Measurements from ENCODE around the gene TMEM131. TPM values are rescaled to one million over a fixed set of nuclear protein-coding genes. Genes with fewer than 3 reads are reported as not detected.
"Not testable (repeated sequence)": the region's sequence is repeated elsewhere in the genome, so short reads cannot be mapped to it uniquely, and the experiment has no call there.

The TMEM131 gene
- total RNA-seq, 2 donors from 2014 or later = 29.0 to 31.7 TPM

- peak overlapping the region in 1 of 2 donors; percentile 11 for H3K27ac Mint-ChIP-seq
- H3K36me3 Mint-ChIP-seq = peaks cover 14 to 29% of the 10 kb centered on the region in 2 donors
- ATAC-seq (no peak), DNase-seq (ENCODE audit: low spot score in 2 of 2) (no peak)
- peaks cover 6 to 13% of the 10 kb centered on the region in 2 donors for H3K9me3 Mint-ChIP-seq
Measured at GRCh38 chr2:97880334-97880733, 115.4 kb downstream of the TMEM131 start.

- peaks cover 6 to 16% of the 10 kb centered on the region in 2 donors for H3K9me3 Mint-ChIP-seq
- no peak overlapping the region for H3K27ac Mint-ChIP-seq
- H3K36me3 Mint-ChIP-seq = peaks cover 15 to 23% of the 10 kb centered on the region in 2 donors
- ATAC-seq (no peak), DNase-seq (ENCODE audit: low spot score in 2 of 2) (no peak)
Measured at GRCh38 chr2:97878865-97879264, 116.9 kb downstream of the TMEM131 start.

GRCh38 chr2:97878317-97878716, 117.4 kb downstream of the TMEM131 start:
- H3K36me3 Mint-ChIP-seq = peaks cover 15 to 26% of the 10 kb centered on the region in 2 donors
- not testable (repeated sequence) for H3K27ac Mint-ChIP-seq; ATAC-seq; DNase-seq (ENCODE audit: low spot score in 2 of 2)
- H3K9me3 Mint-ChIP-seq = peaks cover 6 to 20% of the 10 kb centered on the region in 2 donors

GRCh38 chr2:97871096-97871780, 124.5 kb downstream of the TMEM131 start:
- Mint-ChIP-seq H3K36me3 (peaks cover 9 to 16% of the 10 kb centered on the region in 2 donors), H3K9me3 (peaks cover 4 to 14% of the 10 kb centered on the region in 2 donors)
- ATAC-seq = peak in 1 of 2 donors; percentile 21

GRCh38 chr2:97870396-97870843, 125.3 kb downstream of the TMEM131 start:
- peak; percentile 36 to 54 for DNase-seq (ENCODE audit: low spot score in 2 of 2)
- ATAC-seq = peak; percentile 96 to 99
- Mint-ChIP-seq H3K9me3 (peaks cover 6 to 13% of the 10 kb centered on the region in 2 donors), H3K27ac (peak overlapping the region in 1 of 2 donors; percentile 14), H3K36me3 (peaks cover 10 to 19% of the 10 kb centered on the region in 2 donors)

More at GRCh38 chr2:97871096-97871780, 124.5 kb downstream of the TMEM131 start:
- DNase-seq (ENCODE audit: low spot score in 2 of 2) = no peak
- H3K27ac Mint-ChIP-seq = no peak overlapping the region

- DNase-seq (ENCODE audit: low spot score in 2 of 2) (no peak), ATAC-seq (no peak)
- H3K27ac Mint-ChIP-seq = peak overlapping the region in 1 of 2 donors; percentile 14
- peaks cover 6 to 12% of the 10 kb centered on the region in 2 donors for H3K9me3 Mint-ChIP-seq
- peaks cover 8 to 19% of the 10 kb centered on the region in 2 donors for H3K36me3 Mint-ChIP-seq
Measured at GRCh38 chr2:97869722-97870346, 125.9 kb downstream of the TMEM131 start.

- H3K36me3 Mint-ChIP-seq = peaks cover 8 to 18% of the 10 kb centered on the region in 2 donors
- H3K9me3 Mint-ChIP-seq = peaks cover 6 to 11% of the 10 kb centered on the region in 2 donors
- no peak overlapping the region for H3K27ac Mint-ChIP-seq
- ATAC-seq (peak in 1 of 2 donors; percentile 11), DNase-seq (ENCODE audit: low spot score in 2 of 2) (no peak)
Measured at GRCh38 chr2:97868986-97869721, 126.6 kb downstream of the TMEM131 start.

GRCh38 chr2:97863829-97864228, 131.9 kb downstream of the TMEM131 start:
- peaks cover 12% of the 10 kb centered on the region in 2 donors for H3K9me3 Mint-ChIP-seq
- no peak overlapping the region for H3K27ac Mint-ChIP-seq
- ATAC-seq = no peak

GRCh38 chr2:97861177-97861576, 134.6 kb downstream of the TMEM131 start:
- H3K36me3 Mint-ChIP-seq = peaks cover 11 to 32% of the 10 kb centered on the region in 2 donors
- ATAC-seq = no peak
- H3K27ac Mint-ChIP-seq = no peak overlapping the region
- DNase-seq (ENCODE audit: low spot score in 2 of 2) = no peak
- H3K9me3 Mint-ChIP-seq = peaks cover 7 to 8% of the 10 kb centered on the region in 2 donors

More at GRCh38 chr2:97863829-97864228, 131.9 kb downstream of the TMEM131 start:
- peaks cover 18 to 33% of the 10 kb centered on the region in 2 donors for H3K36me3 Mint-ChIP-seq
- DNase-seq (ENCODE audit: low spot score in 2 of 2) = no peak

- H3K9me3 Mint-ChIP-seq = no peaks in the 10 kb centered on the region
- ATAC-seq (no peak), DNase-seq (ENCODE audit: low spot score in 2 of 2) (no peak)
- no peak overlapping the region for H3K27ac Mint-ChIP-seq
- peaks cover 9 to 23% of the 10 kb centered on the region in 2 donors for H3K36me3 Mint-ChIP-seq
Measured at GRCh38 chr2:97858442-97858841, 137.3 kb downstream of the TMEM131 start.

- H3K9me3 Mint-ChIP-seq = no peaks in the 10 kb centered on the region
- H3K27ac Mint-ChIP-seq = no peak overlapping the region
- peaks cover 6 to 16% of the 10 kb centered on the region in 2 donors for H3K36me3 Mint-ChIP-seq
- ATAC-seq = no peak
- no peak for DNase-seq (ENCODE audit: low spot score in 2 of 2)
Measured at GRCh38 chr2:97857553-97857952, 138.2 kb downstream of the TMEM131 start.

- not testable (repeated sequence) for H3K36me3 Mint-ChIP-seq; ATAC-seq; H3K9me3 Mint-ChIP-seq; DNase-seq (ENCODE audit: low spot score in 2 of 2); H3K27ac Mint-ChIP-seq
Measured at GRCh38 chr2:97853057-97853456, 142.7 kb downstream of the TMEM131 start.

- peak; percentile 24 to 75 for ATAC-seq
- Mint-ChIP-seq H3K36me3 (no peaks in the 10 kb centered on the region), H3K9me3 (no peaks in the 10 kb centered on the region), H3K27ac (no peak overlapping the region)
- DNase-seq (ENCODE audit: low spot score in 2 of 2) = no peak
Measured at GRCh38 chr2:97851172-97851571, 144.6 kb downstream of the TMEM131 start.

- Mint-ChIP-seq H3K36me3 (no peaks in the 10 kb centered on the region), H3K27ac (peak overlapping the region in 1 of 2 donors; percentile 15), H3K9me3 (no peaks in the 10 kb centered on the region)
- ATAC-seq (peak; percentile 88), DNase-seq (ENCODE audit: low spot score in 2 of 2) (no peak)
Measured at GRCh38 chr2:97849881-97850528, 145.7 kb downstream of the TMEM131 start.

GRCh38 chr2:97848306-97848705, 147.4 kb downstream of the TMEM131 start:
- no peaks in the 10 kb centered on the region for H3K9me3 Mint-ChIP-seq
- ATAC-seq = no peak
- no peak overlapping the region for H3K27ac Mint-ChIP-seq
- no peak for DNase-seq (ENCODE audit: low spot score in 2 of 2)
- H3K36me3 Mint-ChIP-seq = no peaks in the 10 kb centered on the region

GRCh38 chr2:97846716-97847115, 149.0 kb downstream of the TMEM131 start:
- not testable (repeated sequence) for DNase-seq (ENCODE audit: low spot score in 2 of 2); ATAC-seq; H3K27ac Mint-ChIP-seq; H3K36me3 Mint-ChIP-seq; H3K9me3 Mint-ChIP-seq
